Measurements from ENCODE around the gene PPFIA1.

DNA sequence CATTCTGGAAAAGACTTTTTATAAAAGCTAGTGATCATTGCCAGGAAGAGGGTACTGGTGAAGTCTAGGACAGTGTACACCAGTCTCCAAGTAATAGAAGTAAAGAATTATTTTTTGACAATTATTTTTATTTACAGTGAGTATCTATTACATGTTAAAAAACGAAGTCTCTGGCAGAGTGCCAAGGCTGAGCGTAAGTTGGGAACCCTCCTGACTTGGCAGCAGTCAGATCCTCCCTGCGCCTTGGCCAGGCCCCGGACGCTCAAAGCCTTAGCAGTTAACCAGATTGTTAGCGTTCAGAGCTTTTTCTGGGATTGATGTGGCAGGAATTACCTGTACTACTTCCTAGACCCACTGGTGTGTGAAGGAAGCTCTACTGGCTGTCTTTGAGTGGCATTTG, 89.7 kb downstream of the PPFIA1 start:
- TF ChIP-seq, protein P1, sequence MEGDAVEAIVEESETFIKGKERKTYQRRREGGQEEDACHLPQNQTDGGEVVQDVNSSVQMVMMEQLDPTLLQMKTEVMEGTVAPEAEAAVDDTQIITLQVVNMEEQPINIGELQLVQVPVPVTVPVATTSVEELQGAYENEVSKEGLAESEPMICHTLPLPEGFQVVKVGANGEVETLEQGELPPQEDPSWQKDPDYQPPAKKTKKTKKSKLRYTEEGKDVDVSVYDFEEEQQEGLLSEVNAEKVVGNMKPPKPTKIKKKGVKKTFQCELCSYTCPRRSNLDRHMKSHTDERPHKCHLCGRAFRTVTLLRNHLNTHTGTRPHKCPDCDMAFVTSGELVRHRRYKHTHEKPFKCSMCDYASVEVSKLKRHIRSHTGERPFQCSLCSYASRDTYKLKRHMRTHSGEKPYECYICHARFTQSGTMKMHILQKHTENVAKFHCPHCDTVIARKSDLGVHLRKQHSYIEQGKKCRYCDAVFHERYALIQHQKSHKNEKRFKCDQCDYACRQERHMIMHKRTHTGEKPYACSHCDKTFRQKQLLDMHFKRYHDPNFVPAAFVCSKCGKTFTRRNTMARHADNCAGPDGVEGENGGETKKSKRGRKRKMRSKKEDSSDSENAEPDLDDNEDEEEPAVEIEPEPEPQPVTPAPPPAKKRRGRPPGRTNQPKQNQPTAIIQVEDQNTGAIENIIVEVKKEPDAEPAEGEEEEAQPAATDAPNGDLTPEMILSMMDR (conservative IDR thresholded peaks at IDR 0.05 in 1 of 2, IDR thresholded peaks at IDR 0.05 in 1 of 2; ENCODE audit: extremely low read depth in 1 of 2, insufficient read depth in 1 of 2, low read depth in 1 of 2, low read length in 2 of 2), result no peak
- TF ChIP-seq EZH2 (IDR thresholded peaks at IDR 0.05; ENCODE audit: borderline replicate concordance, low read length), result no peak
